Anterior cingulate cortex (tissue), 58 donors: ENCODE measurements around the gene MCEMP1.

Experiments
- DNase-seq, 58 donors: peaks; one replicate each; lab custom pipeline; 2025; lab: John Stamatoyannopoulos, UW

Gene MCEMP1

DNA sequence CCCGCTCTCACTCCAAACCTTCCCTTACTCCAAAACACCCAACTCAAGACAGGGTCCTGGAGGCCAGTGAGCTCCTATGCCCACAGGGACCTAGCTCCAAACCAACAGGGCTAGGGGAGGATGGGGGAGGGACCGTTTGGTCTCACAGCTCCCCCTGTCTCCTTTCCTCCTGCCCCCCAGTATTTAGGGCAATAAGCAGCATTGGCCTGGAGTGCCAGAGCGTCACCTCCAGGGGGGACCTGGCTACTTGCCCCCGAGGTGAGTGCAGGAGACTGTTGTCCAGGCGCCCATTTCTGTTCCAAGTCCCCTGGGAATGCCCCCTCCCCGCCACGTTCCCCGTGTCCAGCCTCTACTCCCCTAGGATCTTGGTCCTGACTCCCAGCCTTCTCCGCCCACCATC lies 7.2 kb upstream of the MCEMP1 start:
- peak in 1 of 58 donors; percentile 51 for DNase-seq

DNA sequence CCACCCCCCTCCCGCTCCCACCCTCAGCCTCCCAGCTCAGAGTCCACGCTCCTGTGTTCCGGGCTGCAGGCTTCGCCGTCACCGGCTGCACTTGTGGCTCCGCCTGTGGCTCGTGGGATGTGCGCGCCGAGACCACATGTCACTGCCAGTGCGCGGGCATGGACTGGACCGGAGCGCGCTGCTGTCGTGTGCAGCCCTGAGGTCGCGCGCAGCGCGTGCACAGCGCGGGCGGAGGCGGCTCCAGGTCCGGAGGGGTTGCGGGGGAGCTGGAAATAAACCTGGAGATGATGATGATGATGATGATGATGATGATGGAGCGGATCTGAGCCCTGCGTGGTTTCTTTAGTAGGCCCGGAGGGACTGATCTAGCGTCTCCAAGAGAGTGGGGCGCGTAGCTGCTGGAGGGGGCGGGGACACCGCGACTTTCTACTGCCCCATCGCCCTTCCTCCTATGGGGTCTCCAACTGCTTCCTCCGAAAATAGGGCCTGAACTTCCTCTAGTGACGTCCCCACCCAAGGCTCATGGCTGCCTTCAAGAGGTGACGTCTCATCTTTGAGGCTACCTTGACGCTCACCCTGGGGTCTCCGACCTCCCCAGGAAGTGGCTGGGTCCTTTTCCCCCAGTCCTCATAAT lies 6.6 kb upstream of the MCEMP1 start:
- DNase-seq, result peak in 40 of 58 donors; percentile 3 to 77 (median 31)

DNA sequence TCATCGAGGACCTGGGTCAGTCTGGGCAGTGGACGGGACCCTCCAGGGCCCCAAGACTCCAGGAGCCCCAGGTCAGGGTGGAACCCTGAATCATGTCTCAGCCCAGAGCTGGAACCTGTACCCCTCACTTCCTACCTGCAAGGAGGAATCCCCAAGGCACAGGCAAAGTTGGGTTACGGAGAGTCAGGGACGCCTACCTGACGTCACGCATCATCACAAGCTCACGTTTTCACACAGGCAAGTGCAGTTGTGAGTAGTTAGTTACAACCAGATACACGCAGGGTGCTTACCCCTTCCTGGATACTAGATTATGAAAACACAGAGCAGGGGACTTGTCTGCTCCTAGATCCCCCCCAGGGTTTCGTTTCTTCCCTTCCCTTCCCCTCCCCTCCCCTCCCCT lies 6.1 kb upstream of the MCEMP1 start:
- no peak for DNase-seq

DNA sequence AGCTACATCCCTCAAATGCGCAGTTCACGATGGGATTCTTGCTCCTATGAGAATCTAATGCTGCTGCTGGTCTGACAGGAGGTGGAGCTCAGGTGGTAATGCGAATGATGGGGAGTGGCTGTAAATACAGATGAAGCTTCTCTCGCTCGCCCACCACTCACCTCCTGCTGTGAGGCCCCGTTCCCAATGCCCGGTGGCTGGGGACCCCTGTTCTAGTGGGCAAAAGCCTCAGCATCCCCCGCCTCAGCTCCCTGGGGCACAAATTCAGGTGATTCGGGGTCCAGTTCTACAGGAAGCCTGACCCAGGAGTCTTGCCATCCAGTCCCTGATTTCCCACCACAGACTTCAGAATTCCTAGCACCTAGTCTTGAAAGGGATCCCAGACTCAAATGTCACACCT lies 4.4 kb upstream of the MCEMP1 start:
- DNase-seq, result no peak

DNA sequence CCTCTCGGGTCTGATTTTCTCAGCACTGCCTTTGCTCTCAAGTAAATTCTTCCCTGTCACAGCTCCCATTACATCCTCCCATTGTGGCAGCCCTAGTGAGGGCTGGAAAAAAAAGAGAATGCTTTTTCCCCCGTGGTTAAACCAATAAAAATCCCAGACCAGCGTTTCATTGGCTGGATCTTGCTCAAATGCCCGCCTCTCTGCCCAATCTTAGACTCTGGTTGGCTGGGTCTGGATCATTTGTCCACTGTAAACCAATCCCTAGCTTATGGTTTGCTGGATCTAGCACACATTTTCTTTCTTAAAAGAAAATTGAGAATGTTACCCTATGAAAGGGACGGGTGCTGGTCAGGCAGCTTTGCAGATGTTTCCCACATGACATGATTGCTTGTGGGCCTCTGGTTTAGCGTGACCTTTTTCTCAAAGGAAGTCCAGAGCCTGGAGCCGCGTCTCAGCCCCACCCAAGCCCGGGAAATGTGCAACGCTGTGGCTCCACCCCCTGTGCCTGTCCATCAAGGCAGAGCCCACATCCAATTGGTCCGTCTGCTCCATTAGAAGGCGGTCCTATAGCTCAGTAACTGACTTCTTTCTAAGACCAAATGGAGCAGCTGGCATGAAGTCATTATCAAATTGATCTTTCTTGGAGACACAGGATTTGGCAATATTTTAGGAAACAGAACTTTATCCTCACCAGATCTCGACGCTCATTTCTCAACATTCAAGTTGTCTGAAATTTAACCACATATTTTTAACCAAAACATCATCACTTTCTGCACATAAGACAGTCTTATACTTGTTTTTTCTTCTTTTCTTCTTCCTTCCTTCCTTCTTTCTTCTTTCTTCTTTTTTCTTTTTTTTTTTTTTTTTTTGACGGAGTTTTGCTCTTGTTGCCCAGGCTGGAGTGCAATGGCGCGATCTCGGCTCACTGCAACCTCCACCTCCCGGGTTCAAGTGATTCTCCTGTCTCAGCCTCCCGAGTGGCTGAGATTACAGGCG lies 2.6 kb upstream of the MCEMP1 start:
- DNase-seq, result peak in 43 of 58 donors; percentile 3 to 76 (median 32)

DNA sequence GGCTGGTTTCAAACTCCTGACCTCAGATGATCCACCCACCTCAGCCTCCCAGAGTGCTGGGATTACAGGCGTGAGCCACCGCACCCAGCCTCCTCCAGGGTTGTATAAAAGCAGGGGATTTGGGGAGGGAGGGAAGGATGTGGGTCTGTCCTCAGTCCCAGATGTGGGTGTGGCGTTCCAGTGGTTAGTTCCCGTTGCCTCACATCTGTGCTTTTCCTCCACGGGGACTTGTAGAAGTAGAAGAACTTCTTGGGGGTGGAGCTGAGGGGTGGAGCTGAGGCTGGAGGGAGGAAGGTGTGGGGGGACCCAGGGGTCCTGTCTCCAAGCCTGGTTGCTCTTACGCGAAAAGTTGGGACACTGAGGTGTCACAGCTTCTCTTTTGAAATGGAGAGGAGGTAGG lies 514 bp upstream of the MCEMP1 start:
- no peak for DNase-seq

DNA sequence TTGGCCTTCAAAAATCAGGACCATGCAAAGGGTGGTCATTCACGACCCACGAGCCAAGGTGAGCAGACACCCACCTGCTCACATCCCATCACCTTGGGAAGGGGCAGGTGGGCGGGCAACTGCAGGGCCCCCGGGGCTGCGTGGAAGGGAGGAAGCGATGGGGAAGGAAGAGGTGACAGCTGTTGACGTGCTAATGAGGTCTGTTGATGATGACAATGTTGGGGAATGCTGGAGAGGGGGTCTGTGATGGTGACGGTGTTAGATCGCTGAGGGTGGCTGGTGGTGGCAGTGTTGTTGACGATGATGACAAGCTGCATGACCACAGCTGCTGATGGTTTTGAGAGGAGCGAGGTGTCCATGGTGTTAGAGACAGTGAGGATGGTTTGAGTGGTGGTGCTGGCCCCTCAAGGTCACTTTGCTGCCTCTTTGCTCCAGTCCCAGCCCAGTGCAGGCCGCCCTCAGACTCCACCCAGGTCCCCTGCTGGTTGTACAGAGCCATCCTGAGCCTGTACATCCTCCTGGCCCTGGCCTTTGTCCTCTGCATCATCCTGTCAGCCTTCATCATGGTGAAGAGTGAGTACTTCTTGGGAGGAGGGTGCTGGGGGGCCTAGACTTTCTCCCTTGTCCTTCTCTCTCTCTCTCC lies 900 bp downstream of the MCEMP1 start:
- DNase-seq, result no peak

DNA sequence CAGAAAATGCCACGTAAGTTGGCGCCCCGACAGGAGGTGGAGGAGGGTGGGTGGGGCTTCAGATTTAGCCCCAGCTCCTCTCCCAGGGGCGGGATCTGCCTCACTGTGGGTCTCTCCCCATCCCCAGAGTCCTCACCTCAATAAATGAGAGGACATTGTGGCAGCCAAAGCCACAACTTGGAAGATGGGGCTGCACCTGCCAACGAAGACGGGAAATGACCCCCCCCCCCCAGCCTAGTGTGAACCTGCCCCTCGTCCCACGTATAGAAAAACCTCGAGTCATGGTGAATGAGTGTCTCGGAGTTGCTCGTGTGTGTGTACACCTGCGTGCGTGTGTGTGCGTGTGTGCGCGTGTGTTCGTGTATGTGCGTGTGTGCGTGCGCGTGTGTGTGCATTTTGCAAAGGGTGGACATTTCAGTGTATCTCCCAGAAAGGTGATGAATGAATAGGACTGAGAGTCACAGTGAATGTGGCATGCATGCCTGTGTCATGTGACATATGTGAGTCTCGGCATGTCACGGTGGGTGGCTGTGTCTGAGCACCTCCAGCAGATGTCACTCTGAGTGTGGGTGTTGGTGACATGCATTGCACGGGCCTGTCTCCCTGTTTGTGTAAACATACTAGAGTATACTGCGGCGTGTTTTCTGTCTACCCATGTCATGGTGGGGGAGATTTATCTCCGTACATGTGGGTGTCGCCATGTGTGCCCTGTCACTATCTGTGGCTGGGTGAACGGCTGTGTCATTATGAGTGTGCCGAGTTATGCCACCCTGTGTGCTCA lies 2.3 kb downstream of the MCEMP1 start:
- DNase-seq, result peak in 11 of 58 donors; percentile 2 to 19 (median 5)

DNA sequence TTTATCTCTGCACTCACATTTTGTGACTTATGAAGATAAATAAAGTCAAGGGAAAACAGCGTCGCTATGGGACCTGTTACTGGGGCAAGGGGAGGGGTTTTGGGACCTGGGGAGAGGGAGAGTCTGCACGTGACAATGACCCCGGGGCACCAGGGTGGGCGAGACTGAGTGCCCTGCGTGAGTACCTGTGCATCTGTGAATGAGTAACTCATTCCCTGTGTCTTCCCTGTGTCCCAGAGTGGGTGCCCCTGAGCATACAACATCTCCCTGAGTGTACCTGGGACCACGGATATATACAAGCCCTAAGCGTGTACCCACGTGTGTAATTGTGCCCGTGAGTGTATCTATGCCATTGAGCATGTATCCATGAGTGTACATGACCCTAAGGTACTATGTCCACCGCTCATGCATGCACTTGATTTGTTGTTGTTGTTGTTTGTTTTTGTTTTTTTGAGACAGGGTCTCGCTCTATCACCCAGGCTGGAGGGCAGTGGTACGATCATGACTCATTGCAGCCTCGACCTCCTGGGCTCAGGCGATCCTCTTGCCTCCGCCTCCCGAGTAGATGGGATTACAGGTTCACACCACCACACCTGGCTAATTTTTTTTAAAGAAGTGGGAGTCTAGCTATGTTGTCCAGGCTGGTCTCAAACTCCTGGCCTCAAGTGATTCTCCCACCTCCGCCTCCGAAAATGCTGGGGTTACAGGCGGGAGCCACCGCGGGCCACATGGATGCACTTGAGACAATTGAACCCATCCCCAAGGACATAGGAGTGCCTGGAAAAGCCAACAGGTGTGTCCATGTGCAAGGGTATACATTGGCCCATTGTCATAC lies 3.1 kb downstream of the MCEMP1 start:
- peak in 1 of 58 donors; percentile 39 for DNase-seq

DNA sequence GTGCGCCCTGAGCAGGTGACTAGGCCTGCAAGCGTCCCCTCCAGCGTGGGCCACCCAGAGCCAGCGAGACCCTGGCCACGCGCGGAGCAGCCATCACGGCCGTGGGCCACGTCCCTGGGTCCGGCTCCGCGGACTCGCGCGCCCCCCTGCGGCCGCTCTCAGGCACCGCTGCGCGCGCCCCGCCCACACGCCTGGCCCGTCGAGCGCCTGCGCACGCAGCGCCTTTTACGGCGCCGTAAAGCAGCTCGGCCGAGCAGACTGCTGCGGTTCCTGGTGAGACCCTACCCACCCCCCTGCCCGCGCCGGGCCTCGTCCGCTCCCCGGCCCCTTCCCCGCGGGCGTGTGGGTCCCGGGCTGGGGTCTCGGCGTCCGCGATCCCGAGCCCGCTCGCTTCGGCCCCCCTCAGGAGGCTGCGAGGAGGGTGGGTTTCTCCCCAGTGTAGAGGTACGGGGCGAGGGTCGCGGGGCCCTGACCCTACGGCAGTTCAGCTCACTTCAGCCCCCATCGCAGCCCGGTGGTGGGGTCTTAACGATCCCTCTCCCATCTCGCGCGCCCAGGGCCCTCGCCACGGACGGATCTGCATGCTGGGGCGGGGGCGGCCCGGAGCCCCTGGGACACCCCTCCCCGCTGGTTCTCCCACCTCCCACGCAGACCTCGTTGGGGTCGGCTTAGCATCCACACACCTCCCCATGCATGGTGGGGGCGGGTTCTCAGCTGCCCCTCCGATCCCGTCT lies 3.9 kb downstream of the MCEMP1 start, which contains the start of gene TRAPPC5:
Gene TRAPPC5 (plus strand): TSS at position 228 of the 734 bp plus-strand sequence. CDS start 1,421 bp downstream, outside the sequence.
- peak in 57 of 58 donors; percentile 25 to 91 (median 77) for DNase-seq

DNA sequence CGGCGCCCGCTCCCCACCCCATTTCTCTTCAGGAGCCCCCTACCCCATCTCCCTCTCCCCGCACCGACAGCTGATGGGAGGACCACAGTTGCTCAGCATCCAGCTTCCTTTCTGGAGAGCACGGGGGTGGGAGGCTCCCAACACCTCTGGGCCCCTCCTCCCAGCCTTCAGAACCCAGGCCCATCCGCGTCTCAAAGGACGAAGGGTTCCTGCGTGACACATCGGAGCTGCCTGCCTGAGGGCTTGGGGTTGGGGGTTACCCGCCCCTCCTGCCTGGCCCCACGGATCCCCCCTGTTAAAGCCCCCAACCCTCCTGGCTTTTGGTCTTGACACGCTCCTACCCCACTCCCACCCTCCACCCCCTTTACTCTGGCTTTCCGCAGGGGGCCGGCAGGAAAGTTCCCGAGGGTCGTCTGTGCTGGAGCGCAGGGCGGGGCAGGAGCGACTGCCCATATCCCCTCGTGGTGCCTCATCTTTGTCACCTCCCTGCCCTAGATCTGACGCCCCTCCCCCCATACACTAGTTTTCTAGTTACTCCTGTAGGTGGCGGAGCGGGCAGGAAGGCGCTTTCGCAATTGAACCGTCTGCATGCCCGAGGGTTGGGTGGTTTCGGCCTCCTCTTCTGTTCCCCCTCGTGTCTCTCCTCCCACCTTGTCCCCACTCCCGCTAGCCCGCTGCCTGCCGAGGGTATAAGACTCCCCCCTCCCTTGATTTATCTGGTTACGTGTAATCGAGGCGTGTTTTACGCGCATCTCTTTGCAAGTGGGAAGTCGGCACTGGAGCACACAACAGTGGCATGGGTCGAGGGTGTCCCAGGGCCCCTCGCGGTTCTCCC lies 4.7 kb downstream of the MCEMP1 start:
- DNase-seq, result peak in 54 of 58 donors; percentile 6 to 82 (median 48)

DNA sequence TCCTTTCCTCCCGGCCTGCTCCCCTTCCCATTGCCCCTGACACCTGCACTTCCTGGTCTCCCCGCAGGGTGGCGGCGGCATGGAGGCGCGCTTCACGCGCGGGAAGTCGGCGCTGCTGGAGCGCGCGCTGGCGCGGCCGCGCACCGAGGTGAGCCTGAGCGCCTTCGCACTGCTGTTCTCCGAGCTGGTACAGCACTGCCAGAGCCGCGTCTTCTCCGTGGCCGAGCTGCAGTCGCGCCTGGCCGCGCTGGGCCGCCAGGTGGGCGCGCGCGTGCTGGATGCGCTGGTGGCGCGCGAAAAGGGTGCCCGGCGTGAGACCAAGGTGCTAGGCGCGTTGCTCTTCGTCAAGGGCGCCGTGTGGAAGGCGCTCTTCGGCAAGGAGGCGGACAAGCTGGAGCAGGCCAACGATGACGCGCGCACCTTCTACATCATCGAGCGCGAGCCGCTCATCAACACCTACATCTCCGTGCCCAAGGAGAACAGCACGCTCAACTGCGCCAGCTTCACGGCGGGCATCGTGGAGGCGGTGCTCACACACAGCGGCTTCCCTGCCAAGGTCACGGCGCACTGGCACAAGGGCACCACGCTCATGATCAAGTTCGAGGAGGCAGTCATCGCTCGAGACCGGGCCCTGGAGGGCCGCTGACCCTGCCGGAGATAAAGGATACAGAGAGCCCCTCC lies 5.4 kb downstream of the MCEMP1 start:
- peak in 20 of 58 donors; percentile 12 to 75 (median 38) for DNase-seq

DNA sequence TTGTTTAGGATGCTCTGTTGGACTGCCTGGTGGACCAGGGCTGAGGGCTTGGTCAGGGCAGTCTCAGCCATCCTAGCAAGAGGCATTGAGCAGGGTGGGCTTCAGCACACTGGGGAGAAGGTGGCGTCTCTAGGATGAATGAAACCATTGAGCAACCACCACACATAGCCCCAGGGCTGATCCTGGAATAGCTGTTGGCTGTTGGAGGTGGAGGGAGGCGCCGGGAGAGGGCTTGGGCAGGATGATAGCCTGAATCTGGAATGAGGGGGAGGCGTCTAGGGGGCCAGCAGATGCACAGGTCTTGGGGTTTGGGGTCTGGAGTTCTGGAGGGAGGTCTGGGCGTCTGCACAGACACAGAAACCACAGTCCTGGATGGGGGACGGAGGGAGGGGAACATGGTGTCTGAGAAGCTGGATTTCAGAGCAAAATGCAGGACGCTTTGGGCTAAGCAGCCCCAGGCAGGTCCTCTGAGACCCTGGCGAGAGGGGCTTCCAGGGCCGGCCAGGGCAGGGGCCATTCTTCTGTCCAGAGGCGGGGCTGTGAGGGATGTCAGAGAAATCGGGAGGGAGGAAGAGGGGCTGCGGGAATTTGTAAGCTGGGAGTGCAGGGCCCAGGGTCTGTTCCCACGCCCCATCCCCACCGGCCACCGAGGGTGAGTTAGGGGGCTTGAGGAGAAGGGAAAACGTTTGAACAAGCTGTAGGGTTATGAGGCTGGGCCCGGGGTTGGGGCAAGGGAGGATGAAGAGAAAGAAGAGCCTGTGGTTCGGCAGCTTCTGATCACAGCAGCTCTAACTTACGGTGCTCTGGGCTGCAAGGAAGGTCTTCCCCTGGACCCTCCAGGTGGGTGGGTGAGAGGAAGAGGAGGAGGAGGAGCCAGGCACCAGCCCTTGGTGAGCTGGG lies 8.9 kb downstream of the MCEMP1 start:
- DNase-seq, result no peak

DNA sequence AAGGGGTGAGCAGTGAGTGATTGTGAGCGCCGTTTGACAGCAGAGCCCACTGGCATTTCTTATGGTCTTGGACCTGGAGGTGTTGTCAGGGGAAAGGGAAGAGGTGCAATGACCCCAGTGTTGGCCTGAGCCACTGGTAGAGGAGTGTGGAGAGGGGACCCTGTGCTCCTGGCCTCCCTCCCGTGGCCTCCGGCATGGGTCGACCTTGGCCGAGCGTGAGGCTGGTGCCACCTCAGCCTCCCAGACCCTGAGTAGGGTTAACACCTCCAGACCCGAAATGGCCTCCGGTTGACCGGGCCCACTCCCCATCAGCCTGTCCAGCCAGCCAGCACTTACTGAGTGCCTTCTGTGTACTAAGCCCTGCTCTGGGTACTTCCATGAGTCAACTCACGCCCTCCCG lies 10.3 kb downstream of the MCEMP1 start:
- no peak for DNase-seq

DNA sequence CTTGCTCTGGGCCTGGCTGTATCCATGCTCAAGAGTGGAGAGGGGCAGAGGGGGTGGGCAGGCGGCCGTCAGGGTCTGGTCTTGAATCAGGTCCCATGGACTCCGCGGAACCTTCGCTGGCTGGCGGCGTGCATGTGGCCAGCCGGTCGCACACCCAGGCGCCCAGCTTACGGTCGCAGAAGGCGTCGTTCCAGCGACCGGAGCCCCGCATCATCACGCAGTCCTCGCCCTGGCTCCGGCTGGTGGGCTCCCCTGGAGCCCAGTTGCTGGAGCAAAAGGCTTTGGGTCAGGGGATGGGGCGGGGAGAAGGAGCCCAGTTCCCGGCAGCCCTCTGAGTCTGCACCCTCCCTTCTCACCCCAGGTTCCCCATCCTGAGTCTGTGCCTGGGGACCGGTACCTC lies 12.3 kb downstream of the MCEMP1 start:
- DNase-seq, result no peak

DNA sequence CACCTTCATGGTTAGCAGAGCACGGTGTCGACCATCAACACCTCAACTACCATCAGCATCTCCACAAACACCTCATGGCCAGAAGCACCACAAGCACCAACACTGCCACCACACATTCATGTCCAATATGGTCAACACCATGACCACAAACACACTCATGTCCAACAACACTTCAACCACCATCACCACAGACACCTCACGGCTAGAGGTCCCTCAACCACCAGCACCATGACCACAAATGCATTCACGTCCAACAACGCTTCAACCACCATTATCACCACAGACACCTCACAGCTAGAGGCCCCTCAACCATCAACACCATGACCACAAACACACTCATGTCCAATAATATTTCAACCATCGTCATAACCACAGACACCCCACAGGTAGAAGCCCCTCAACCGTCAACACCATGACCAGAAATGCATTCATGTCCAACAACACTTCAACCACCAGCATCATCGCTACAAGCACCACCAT lies 13.9 kb downstream of the MCEMP1 start:
- no peak for DNase-seq
